Progenitor cell of endocrine pancreas (in vitro differentiated cells): Measurements from ENCODE around the gene OTUB2. TPM values are rescaled to one million over a fixed set of nuclear protein-coding genes. Genes with fewer than 3 reads are reported as not detected.
A peak's percentile ranks its signal among the peaks of the same experiment; 100 is the strongest.

ENCODE experiments used
- DNase-seq: peaks from one replicate; pipeline ENCODE4 v3.0.0; 2021; ENCODE audit warnings: low spot score; ENCODE audit not compliant: unreplicated experiment
- H3K27ac Mint-ChIP-seq: 2 replicates; pipeline ENCODE4 v1.8.0; 2021; ENCODE audit warnings: mild to moderate bottlenecking, moderate library complexity, mixed read lengths
- H3K27me3 Mint-ChIP-seq: 2 replicates; pipeline ENCODE4 v1.8.0; 2021; ENCODE audit warnings: mixed read lengths
- H3K36me3 Mint-ChIP-seq: 2 replicates; pipeline ENCODE4 v1.8.0; 2022; ENCODE audit warnings: mixed read lengths; ENCODE audit not compliant: insufficient read depth
- H3K4me1 Mint-ChIP-seq: 2 replicates; pipeline ENCODE4 v1.8.0; 2021; ENCODE audit warnings: low read depth, mixed read lengths
- H3K4me3 Mint-ChIP-seq: 2 replicates; pipeline ENCODE4 v1.8.0; 2021; ENCODE audit warnings: low read depth, mild to moderate bottlenecking, moderate library complexity, mixed read lengths
- H3K9me3 Mint-ChIP-seq: 2 replicates; pipeline ENCODE4 v1.8.0; 2021; ENCODE audit warnings: low read depth, mixed read lengths
- total RNA-seq: library from RNA; stranded (reverse); gene quantifications from 2 replicates; pipeline ENCODE4 v1.2.1, GENCODE V29; 2021
- TF ChIP-seq, protein P1 (sequence below): fragments of 200-600 bp; sonication (generic); IDR thresholded peaks from one replicate; pipeline ENCODE4 v1.5.0; 2021; ENCODE audit warnings: antibody characterized with exemption, mild to moderate bottlenecking; ENCODE audit not compliant: unreplicated experiment

Gene OTUB2
- total RNA-seq, 1 donor from 2014 or later = 7.0 TPM

DNA sequence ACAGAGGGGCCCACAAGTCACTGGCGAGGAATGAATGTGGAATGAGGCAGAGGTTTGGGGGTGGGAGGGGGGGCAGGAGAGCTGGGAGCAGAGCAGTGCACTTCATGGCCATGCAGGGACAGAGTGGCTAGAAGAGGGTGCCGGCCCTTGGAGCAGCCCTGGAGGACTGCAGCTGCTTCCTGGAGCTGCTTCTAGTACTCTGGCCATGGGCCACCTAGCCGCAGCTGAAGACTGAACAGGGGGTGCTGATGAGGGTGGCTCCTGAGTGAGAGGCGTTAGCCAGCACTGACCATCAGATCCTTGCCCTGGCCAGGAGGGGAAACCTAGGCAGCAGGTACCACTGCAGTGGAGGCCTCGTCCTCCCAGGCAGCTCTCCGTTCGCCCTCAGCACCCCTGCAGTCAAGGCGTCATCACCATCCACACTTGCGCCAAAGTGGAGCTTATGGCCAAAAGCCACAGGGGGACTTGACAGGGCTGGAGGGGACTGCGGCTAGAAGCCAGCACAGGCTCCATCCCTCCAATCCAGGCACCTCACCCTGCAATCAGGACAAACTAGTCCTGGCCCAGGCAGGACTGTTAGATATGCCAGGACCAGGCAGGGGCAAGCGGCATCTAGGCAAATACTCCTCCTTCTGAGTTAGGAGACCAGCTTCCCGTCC is 16.4 kb downstream of the OTUB2 start:
- DNase-seq = no peak
- Mint-ChIP-seq H3K4me3 (no peak overlapping the region), H3K36me3 (peaks cover 9% of the 10 kb centered on the region), H3K9me3 (no peaks in the 10 kb centered on the region), H3K27ac (no peak overlapping the region), H3K27me3 (no peaks in the 10 kb centered on the region), H3K4me1 (no peaks in the 10 kb centered on the region)
- TF ChIP-seq, protein P1, sequence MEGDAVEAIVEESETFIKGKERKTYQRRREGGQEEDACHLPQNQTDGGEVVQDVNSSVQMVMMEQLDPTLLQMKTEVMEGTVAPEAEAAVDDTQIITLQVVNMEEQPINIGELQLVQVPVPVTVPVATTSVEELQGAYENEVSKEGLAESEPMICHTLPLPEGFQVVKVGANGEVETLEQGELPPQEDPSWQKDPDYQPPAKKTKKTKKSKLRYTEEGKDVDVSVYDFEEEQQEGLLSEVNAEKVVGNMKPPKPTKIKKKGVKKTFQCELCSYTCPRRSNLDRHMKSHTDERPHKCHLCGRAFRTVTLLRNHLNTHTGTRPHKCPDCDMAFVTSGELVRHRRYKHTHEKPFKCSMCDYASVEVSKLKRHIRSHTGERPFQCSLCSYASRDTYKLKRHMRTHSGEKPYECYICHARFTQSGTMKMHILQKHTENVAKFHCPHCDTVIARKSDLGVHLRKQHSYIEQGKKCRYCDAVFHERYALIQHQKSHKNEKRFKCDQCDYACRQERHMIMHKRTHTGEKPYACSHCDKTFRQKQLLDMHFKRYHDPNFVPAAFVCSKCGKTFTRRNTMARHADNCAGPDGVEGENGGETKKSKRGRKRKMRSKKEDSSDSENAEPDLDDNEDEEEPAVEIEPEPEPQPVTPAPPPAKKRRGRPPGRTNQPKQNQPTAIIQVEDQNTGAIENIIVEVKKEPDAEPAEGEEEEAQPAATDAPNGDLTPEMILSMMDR = no peak

DNA sequence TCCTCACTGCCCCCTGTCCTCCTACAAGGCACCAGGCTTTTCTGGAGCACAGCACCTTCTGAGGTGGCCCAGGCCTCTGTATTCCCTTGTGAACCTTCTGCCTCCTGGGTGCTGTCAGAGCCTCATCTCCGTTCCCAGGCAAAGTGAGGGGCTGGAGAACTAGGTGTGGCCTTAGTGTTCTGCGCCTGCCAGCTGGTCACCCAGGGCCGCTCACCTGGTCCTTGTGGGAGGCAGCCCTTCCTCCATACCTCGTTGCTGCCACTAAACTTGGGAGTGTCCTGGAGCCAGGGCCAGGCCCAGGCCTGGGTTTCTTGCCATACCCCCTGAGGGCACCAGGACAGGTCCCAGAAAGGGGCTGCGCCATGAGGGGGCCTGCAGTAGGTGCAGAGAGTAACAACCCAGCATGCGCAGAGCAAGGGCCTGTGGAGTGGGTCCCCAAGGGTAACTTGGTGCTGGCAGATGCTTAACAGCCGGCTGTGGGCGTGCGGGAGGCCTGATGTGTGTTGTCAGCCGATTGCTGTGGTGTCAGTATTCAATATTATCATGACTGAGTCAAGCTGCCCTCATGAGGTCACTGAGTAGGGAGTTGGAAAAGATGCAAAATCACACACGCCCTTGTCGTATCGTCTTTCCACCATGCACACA is 17.1 kb downstream of the OTUB2 start:
- H3K27ac Mint-ChIP-seq = no peak overlapping the region
- TF ChIP-seq, protein P1 = no peak
- H3K9me3 Mint-ChIP-seq = no peaks in the 10 kb centered on the region
- H3K36me3 Mint-ChIP-seq = peaks cover 9% of the 10 kb centered on the region
- H3K4me1 Mint-ChIP-seq = no peaks in the 10 kb centered on the region
- no peak for DNase-seq
- no peak overlapping the region for H3K4me3 Mint-ChIP-seq
- H3K27me3 Mint-ChIP-seq = no peaks in the 10 kb centered on the region

DNA sequence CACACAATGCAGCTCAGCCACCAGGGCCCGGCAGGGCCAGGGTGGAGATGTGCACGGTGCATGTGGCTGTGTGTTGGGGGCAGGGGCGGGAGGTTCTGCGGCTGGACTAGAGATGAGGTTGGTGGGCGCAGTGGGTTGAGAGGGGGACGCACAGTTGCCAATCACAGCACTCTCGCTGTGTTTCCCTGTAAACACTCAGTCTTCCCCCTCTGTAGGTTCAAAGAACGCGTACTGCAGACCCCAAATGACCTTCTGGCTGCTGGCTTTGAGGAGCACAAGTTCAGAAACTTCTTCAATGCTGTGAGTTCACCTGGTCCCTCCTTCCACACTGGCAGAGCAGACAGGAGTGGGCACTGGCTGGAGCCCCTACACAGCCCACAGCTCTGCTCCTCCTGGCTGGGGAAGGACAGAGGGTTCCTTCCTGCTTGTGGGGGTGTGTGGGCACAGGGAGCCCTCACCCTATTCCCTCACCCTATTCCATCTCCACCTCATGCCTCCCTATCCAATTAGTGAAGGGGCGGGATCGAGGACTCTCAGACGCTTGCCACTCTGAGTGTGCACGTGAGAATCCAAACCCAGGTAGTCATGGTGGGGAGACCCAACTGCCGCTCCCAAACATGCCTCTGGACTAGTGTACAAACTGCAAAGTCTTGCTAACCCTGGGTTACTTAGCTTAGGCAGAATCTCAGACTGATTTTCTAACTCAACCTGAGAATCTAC is 17.8 kb downstream of the OTUB2 start:
- no peak for DNase-seq
- no peaks in the 10 kb centered on the region for H3K27me3 Mint-ChIP-seq
- H3K36me3 Mint-ChIP-seq = peaks cover 9% of the 10 kb centered on the region
- H3K9me3 Mint-ChIP-seq = no peaks in the 10 kb centered on the region
- peak overlapping the region; percentile 79 for H3K27ac Mint-ChIP-seq
- no peaks in the 10 kb centered on the region for H3K4me1 Mint-ChIP-seq
- TF ChIP-seq, protein P1 = no peak
- H3K4me3 Mint-ChIP-seq = no peak overlapping the region

DNA sequence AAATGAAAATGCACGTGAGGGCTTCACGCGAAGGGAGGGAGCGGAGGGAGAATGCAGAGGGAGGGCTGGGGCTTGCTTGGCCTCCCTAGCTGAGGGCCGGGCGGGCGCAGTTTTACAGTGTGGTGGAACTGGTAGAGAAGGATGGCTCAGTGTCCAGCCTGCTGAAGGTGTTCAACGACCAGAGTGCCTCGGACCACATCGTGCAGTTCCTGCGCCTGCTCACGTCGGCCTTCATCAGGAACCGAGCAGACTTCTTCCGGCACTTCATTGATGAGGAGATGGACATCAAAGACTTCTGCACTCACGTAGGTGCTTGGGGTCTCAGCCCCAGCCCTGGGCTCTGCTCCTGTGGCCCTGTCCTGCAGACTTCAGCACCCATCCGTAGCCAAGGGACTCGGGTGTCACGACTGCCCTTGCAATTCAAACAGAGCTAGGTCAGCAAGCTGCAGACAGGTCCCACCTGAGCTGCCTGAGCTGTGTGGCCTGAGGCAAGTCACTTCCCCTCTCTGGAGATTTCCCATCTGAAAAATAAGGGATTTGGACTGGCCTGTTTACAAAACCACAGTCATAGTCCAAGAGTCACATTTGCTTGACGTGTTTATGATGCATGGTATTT is 18.4 kb downstream of the OTUB2 start:
- Mint-ChIP-seq H3K36me3 (peaks cover 9% of the 10 kb centered on the region), H3K4me1 (no peaks in the 10 kb centered on the region), H3K27me3 (no peaks in the 10 kb centered on the region), H3K27ac (no peak overlapping the region), H3K9me3 (no peaks in the 10 kb centered on the region), H3K4me3 (no peak overlapping the region)
- no peak for DNase-seq
- TF ChIP-seq, protein P1 = no peak

DNA sequence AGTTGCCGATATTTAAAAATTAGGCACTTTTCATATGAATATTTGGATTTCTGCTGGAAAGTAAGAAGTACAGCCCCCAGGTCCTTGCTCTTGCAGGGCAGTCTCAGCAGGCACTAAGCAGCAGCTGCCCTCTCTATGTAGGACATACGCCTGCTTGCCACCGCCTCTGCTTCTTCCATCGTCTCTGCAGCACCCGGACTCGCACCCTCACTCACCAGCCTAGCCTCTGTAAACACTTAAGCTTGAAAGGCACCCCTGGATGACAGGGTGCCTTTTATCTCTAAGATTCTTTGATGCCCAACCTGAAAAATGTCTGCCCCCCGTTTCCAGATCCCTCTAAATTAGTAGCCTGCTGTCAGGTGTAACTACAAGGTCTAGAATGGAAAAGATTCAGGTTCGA is 19.0 kb downstream of the OTUB2 start:
- no peak for DNase-seq
- Mint-ChIP-seq H3K27ac (no peak overlapping the region), H3K9me3 (no peaks in the 10 kb centered on the region), H3K4me3 (no peak overlapping the region), H3K36me3 (peaks cover 11% of the 10 kb centered on the region), H3K27me3 (no peaks in the 10 kb centered on the region), H3K4me1 (no peaks in the 10 kb centered on the region)
- TF ChIP-seq, protein P1 = no peak
